Stimulated activated naive CD4-positive, alpha-beta T cell treated with Interleukin-2 at 50 U/mL for 16 hours (primary cell): ENCODE results near the gene ASXL3.

Source experiments
- DNase-seq: peaks from one replicate; lab custom pipeline; 2025; lab: John Stamatoyannopoulos, UW

ASXL3 gene

DNA sequence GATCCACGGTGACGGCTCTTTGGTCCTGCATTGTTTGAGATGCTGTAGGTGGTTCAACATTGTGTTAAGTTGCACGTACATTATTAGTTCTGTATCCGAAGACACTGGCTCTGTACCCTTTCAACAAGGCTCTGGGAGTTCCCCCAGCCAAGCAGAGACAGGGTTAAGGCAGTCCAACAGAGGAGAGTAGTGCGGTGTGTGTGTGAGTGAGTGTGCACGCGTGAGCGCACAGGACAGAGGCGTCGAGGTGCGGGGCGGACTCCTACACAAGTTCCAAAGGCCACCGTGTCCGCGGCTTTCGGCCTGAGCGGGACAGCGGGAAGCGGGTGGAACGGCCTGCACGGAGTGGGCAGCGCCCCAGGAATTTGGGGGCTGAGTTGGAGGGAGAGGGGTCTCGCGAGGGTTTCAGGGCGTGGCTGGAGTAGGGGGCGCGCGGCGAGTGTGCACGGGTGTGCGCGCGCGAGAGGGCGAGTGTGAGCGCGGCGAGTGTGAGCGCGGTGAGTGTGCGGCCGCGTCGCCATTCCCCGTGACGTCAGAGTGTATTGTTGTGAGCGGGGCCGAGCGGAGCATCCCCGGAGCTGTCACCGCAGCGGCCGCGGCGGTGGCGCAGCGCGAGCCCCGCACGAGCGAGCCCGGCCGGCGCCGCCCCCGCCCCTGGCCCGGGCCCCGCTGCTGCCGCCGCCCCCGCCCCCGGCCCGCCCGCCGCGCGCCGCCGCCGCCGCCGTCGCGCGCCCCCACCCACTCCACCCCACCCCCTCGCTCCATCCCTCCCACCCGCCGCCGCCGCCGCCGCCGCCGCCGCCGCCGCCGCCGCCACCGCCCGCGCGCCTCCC lies at the start of gene ASXL3:
TSS of gene ASXL3 (plus strand) at position 535 of the 833 bp plus-strand sequence. CDS start 413 bp downstream, outside the sequence.
- no peak for DNase-seq

DNA sequence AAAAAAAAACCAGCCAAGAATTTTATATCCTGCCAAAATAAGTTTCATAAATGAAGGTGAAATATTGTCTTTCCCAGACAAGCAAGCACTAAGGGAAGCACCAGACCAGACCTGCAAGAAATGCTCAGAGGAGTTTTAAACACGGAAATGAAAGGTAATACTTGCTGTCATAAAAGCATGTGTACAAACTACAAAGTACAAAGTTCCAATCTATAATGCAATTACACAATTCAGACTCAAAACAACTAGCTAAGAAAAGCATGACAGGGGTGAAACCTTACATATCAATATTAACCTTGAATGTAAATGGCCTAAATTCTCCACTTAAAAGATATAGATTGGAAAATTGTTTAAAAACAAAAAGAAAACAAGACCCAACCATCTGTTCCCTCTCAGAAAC lies 45.0 kb upstream of the ASXL3 start:
- no peak for DNase-seq

DNA sequence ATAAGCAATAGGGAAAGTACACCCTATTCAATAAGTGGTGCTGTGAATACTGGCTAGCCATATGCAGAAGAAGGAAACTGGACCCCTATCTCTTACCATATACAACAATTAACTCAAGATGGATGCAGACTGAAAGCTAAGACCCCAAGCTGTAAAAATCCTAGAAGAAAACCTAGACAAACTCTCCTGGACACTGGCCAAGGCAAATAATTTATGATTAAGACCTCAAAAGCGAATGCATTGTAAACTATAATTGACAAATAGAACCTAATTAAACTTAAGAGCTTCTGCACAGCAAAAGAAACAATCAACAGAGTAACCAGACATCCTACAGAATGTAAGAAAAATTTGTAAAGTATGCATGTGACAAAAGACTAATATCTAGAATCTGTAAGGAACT lies 41.1 kb upstream of the ASXL3 start:
- DNase-seq = no peak

DNA sequence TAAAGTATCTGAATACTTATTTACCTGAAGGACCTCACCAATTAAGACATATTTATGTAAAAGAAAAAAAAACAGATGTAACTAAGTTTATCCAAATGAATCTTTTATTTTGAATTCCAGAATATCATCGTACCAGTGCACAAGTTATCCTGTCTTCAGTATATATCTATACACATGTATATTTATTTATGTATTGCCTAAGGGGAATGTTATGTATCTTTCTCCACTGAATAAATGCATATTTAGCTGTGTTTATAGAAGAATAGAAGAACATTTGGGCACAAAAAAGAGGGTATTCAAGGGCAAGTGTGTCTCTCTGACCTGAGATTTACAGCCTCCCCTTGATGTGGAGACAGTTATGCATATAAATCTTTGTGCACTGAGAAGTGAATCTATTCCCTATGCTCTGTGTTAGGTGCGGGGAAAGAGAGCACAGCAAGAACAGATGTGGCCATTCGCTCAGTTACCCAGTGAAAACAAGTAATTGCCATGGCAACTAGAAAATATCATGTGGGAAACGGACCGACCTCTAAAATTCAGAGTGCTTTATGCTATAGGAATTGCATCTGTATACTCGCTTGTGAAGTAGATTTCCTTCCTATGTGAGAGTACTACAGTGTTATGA lies 39.5 kb upstream of the ASXL3 start:
- DNase-seq = no peak

DNA sequence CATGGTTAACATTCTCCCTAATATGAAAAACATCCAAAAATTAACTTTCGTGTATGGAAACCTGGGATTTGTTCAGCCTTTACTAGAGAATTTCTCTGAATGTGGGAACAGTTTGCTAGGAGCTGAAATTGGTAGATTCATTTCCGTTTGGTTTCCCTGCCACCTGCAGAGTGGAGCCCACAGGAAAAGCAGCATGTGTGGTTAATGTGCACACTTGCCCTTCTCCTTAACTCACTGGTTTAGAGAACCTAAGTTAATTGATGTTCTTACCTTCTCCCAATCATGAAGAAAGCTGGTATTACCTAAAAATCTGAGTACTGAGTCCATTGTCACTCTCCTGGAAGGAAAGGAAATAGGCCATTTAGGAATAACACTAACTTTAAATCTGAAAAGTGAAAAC lies 37.6 kb upstream of the ASXL3 start:
- DNase-seq = no peak

DNA sequence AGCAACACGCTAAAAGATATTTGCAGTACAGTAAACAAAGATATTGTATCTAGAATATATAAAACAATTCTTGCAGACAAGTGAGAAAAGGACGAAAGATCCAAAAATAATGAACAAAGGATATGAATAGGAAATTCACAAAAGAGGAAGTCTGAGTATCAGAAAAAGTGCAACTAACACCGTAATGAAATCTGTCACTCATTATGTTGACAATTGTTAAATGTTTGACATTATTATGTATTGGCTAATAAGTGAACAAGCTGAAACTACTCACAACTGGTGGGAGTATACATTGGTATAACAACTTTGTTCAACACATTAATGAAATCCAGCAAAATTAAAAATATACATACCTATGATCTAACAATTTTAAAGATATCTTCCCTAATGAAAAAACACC lies 36.7 kb upstream of the ASXL3 start:
- DNase-seq = no peak

DNA sequence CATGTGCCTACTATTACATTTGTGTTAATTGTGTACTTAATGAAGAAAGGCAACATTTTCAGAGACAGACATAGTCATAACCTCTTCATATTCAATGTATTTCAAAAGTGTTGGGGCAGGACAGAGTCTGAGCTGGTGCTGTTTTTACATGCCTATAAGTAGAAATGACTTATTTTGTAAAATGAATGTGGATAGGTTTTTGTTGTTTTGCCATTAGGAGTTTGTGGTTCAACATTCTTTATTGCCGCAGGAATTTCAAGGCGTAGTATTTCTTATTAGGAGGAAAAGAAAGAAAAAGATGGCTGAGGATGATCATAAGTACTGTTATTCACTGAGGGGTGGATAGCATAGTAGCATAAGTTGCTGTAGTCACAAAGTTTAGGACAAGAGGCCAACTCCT lies 21.2 kb upstream of the ASXL3 start:
- DNase-seq = no peak

DNA sequence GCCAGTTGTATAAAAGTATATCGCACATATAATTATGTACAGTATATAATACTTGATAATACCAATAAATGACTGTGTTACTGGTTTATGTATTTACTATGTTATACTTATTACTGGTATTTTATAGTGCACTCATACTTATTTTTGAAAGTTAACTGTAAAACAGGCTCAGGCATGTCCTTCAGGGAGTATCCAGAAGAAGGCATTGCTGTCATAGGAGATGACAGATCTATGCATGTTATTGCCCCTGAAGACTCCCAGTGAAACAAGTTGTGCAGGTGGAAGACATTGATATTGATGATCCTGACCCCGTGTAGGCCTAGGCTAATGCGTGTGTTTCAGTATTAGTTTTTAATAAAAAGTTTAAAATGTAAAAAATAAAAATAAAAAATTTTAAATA lies 20.3 kb upstream of the ASXL3 start:
- DNase-seq = no peak

DNA sequence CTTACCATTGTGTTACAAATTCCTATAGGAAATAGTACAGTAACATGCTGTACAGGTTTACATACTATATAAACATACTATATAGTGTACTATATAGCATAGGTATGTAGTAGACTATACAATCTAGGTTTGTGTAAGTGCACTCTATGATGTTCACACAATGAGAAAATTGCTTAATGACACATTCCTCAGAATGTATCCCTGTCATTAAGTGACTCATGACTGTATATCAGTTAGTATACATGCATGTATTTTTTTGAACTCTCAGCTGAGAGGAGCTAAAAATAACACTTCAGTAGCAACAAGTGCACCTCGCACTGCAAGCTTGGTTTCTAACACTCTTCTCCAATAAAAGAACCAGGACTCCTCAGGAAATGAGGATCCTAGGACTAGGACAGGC lies 19.5 kb upstream of the ASXL3 start:
- no peak for DNase-seq

DNA sequence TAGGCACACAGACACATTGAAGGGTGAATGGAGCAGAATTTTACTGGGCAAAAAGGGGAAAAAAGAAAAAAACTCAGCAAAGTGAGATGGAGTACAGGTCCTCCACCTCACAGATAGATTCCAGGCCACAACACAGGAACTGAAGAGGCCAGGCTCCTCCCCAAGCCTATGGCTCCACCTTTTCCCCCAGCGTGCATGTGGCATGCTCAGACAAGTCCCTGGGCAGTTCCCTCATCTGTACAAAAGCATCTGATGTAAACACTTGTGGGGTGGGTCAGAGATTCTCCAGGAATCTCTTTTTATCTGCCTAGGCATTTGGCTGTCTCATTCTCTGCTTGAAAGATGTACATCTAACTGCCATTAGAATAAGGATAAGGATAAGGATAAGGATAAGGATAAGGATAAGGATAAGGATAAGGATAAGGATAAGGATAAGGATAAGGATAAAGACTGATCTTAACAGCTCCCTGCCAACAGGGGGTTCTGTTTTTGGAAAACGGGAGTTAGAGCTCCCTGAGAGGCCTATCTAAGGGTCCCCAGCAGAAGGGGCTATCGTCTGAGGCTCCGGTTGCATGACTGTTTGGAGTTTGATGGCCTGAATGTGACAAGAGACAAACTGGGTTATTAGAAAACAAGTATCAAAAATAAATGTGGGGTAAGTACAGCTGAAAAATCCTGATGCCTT lies 17.2 kb upstream of the ASXL3 start:
- no peak for DNase-seq

DNA sequence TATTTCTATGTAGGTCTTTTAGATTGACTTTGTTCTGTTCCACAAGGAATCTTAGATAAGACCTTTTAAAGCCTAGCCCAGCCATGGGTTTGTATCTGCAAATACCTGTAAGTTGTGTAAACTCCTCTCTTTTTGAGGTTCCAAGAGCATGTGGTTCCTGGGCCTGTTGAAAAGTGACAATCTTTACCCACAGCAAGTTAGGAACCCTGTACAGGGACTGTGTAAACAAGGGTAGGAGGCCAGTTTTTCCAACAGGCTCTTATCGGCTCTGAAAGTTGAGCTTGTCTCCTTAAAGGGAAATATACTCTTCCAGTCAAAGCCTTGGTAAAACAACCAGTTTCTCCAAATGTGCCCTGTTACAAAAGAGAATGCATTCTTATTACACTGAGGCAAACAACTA lies 15.3 kb upstream of the ASXL3 start:
- no peak for DNase-seq

DNA sequence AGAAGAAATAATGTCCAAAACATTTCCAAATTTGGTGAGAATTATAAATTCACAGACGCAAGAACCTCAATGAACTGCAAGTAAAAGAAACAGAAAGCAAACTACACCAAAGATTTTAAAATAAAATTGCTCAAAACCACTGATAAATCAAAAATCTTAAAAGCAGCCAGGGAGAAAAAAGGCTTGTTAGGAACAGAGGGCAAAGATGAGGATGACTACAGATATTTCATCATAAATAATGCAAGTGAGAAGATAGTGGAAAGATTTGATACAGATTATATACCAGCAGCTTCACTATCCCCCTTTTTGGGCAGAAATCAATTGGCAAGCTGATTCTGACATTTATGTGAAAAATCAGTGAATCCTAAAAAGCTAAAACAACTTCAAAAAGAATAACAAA lies 10.3 kb upstream of the ASXL3 start:
- no peak for DNase-seq

DNA sequence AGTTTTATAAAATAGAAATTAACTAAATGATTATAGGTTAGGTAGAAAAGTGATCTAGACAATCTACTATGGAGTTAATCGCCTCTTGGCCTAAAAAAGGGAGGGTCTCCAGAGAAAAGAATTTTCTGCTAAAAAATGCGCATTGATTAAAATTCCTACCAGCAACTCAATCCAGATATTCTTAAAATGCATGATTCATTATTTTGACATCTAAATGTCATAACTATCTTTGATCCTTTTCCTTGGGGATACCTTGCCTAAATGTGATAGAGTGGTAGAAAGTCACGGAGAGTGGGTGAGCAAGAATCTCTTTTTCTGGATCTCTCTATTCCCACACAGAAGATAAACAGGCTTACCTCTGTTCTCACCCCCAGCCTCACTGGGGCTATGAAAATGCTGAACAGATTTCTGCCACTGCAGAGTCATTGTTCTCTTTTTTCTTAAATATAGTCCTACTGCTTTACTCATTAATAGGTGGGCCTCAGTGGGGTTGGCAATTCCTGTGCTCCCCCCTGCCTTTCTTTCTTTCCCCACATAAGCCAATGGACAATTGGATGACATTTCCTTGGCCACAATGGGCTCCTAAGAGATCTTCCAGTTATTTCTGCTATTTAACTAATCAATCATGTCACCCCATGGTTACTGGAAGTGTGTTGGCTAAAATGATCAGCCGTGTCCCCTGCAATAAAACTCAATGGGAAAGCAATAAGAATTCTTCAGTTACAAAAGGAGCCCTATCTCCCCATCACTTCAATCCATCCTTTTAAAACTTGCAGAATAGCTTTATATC lies 5.8 kb upstream of the ASXL3 start:
- no peak for DNase-seq

DNA sequence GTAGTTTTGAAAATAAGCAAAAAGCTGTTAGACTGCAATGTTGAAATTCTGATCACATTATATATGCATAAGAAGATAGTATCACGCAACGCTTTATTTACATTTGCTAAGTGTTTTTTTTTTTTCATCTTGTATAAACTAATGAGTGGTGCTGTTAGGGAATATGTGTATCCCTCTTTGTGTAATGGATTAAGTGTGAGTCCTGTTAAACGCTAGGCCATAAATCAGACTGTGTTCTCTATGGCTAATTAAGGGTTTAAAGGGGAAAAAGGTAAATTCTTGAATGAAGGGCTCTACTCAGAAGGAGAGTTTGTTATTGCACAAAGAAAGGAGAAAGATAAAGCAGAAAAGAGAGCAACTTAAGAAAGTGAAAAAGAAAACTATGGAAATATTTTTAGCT lies 4.8 kb upstream of the ASXL3 start:
- no peak for DNase-seq

DNA sequence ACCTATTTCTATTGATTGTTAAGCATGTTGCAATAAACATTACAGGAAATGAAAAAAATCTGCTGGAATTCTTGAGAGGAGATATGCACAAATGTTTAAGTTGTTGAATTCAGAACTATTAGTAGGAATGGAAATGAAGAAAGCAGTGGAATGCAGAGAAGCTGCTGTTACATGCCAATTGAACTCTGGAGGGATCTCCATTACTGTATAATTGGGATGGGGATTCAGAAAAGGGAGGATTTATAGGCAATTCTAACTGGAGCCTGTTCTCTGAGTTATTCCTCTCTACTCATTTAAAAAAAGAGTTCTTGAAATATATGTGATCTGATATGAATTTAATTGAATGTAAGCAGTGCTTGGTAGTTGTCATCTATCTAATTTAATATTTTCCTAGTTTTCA lies 2.6 kb upstream of the ASXL3 start:
- no peak for DNase-seq

DNA sequence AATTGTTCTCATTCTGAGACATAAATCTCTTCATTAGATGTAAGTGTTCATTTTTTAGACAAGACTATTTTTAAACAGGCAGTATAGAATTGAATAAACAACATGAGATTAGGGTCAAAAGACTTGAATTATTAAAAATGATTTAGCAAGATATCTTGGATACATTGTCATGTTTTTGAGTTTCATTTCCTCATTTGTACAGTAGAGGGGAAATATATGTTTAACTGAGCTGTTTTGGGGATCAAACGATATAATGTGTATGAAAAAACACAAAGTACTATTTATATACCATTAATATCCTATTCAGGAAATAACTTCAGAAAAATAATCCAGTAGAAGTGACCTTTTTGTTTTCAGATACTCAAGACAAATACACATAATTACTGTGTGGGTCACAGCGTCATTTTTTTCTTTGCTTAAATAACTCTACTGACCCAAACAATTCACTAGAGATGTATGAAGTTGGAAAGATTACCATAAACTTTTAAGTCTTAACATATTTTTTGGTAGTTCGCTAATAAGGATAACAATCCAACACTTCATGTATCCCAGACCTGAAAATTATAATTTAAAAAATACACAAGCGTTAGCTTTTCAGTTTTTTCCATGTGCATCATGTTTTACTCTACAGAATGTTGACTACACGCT lies 896 bp upstream of the ASXL3 start:
- no peak for DNase-seq

DNA sequence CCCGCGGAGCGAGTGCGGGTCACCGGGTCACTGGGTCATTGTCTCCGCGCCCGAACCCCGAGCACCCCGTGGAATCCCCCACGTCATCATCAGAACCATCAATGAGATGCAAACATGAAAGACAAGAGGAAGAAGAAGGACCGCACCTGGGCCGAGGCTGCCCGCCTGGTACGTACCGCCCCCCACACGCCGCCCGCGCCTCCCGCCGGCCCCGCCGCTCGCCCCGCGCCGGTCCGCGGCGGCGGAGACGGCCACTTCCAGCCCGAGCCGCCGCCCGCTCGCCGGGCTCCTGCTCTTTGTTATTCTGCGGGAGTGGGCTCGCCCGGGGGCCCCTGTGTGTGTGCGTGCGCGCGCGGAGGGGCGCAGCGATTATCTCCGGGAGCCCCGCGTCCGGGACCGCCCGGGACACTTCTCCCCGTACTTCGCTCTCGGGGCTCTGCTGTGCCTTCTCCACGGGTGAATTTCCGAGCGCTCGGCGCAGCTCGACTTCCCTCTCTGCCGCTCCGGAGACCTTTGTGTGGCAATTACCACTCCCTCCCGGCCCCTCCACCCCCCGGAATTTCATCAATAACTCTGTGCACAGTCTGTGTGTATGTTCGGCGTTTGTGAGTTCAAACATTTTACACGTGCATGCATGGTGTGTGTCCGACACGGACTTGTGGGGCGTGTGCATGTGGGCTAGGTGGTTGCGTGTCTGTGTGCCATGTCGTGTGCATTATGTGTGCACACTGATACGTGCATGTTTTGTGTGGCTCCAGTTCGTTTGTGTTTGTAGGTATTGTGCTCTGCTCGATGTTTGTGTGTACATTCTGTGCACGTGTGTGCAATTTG lies 714 bp downstream of the ASXL3 start:
- DNase-seq = no peak

DNA sequence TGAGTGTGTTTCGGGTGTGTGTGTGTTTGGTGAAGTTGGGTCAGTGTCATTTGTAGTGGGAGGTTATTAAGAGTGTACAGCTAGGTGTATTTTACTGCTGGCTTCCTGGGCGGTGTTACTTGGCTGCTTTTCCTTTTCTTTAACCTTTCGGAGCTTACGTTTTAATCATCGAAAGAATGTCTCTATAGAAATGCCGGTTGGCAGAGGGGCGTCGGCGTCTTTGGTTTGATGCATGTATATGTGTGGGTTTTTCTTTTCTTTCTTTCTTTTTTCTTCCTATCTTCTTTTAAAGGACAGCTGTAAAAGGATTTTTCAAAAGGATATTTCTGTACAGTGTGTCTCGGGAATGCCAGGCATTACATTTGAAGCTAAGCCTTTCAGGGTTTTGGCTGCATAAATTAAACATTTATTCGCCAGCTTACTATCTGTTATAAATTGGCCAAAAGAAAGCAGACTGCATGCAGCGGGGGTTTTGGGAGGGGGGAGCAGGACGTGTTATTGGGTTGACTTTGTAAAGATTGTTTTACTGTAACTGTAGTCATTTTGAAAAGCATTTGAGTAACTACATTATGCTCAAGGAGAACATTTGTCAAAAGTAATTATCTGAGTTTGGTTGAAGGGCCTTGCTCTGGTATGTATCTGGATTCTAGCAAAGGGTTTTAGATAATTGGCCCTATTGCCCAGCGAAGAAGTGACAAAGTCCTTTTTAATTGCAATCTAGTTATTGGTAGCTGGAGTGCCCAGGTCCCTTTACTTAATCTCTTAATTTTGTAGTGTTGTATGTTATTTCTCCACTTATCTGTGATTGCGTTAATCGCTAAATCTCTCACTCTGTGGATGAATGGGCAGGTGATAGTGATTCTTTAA lies 1.6 kb downstream of the ASXL3 start:
- DNase-seq = no peak

DNA sequence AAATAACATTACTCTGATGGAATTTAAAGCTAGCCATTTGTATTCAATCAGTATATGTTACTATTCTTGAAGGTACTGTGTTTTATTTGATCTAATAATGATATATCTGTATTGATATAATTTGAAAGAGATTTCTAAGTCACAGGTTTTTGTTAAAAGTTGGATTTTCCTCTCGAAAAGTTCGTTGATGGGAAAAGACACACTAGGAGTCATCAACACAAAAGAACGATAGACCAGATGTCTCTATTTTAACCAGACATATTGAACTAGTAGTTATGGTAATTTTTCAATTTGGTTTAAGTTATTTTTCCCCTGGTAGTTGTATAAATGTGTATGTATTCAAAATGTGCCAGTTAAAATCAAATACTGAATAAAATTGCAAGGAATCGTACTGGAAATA lies 2.5 kb downstream of the ASXL3 start:
- DNase-seq = no peak

DNA sequence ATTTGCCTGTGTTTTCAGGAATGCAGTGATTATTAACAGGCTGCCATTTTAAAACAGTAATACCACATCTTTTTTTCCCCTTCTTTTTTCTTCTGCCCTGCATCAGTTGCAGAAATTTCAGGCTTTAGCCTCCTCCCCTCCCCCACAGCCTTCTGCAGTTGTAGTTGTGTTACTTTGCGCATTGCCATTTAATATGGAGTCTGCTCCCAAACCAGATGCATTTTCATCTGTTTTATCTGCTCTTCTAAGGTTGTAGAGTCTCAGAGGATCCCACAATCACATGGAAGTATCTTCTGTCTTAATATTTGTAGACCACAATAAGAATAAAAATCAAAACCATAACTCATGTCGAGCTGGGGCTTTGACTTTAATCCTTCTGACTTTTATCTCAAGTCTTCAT lies 3.8 kb downstream of the ASXL3 start:
- no peak for DNase-seq
